NCI-H345 treated with DMSO at 0.1 percent for 48 hours (cell line): ENCODE results near the gene TMEM11.

Experiments
- DNase-seq: peaks from one replicate; lab custom pipeline; 2025; ENCODE audit not compliant: unreplicated experiment; lab: John Stamatoyannopoulos, UW

Gene TMEM11

GRCh38 chr17:21214015-21214776 lies at the start of gene TMEM11:
TMEM11 (minus strand) TSS chr17:21214161; CDS start chr17:21214152, 9 bp downstream.
- peak; percentile 65 for DNase-seq

GRCh38 chr17:21263376-21263775 lies 49.4 kb upstream of the TMEM11 start:
- DNase-seq: no peak

- DNase-seq: no peak
These were observed 48.5 kb upstream of the TMEM11 start for GRCh38 chr17:21262259-21262993.

- DNase-seq: no peak
These were observed 44.6 kb upstream of the TMEM11 start for GRCh38 chr17:21258593-21258992.

GRCh38 chr17:21253646-21254441 lies 39.9 kb upstream of the TMEM11 start:
- DNase-seq: no peak

GRCh38 chr17:21252796-21253645 lies 39.1 kb upstream of the TMEM11 start, which contains the start of gene NATD1:
NATD1 (minus strand) TSS chr17:21253410; CDS start chr17:21253264, 146 bp downstream.
- DNase-seq: peak; percentile 38

- DNase-seq: no peak
These were observed 38.4 kb upstream of the TMEM11 start for GRCh38 chr17:21252289-21252795.

GRCh38 chr17:21251337-21252010 lies 37.5 kb upstream of the TMEM11 start:
- no peak for DNase-seq

GRCh38 chr17:21250854-21251253 lies 36.9 kb upstream of the TMEM11 start:
- no peak for DNase-seq

- no peak for DNase-seq
These were observed 36.2 kb upstream of the TMEM11 start for GRCh38 chr17:21249920-21250703.

GRCh38 chr17:21249086-21249795 lies 35.3 kb upstream of the TMEM11 start:
- DNase-seq: no peak

- no peak for DNase-seq
These were observed 34.5 kb upstream of the TMEM11 start for GRCh38 chr17:21248500-21248899.

GRCh38 chr17:21247552-21248258 lies 33.7 kb upstream of the TMEM11 start:
- no peak for DNase-seq

- no peak for DNase-seq
These were observed 32.7 kb upstream of the TMEM11 start for GRCh38 chr17:21246698-21247097.

- no peak for DNase-seq
These were observed 31.7 kb upstream of the TMEM11 start for GRCh38 chr17:21245639-21246084.

GRCh38 chr17:21243516-21244303 lies 29.7 kb upstream of the TMEM11 start:
- no peak for DNase-seq
